Fibroblast of skin of left quadriceps (primary cell): ENCODE measurements around the gene ALDH7A1.
"Not testable (repeated sequence)": the region's sequence is repeated elsewhere in the genome, so short reads cannot be mapped to it uniquely, and the experiment has no call there.

Experiments used
- DNase-seq, 2 experiments: peaks; one replicate each; pipeline ENCODE4 v3.0.0-alpha.2; 2013; ENCODE audit warnings: low read depth in 2 of 2

ALDH7A1 gene

DNA sequence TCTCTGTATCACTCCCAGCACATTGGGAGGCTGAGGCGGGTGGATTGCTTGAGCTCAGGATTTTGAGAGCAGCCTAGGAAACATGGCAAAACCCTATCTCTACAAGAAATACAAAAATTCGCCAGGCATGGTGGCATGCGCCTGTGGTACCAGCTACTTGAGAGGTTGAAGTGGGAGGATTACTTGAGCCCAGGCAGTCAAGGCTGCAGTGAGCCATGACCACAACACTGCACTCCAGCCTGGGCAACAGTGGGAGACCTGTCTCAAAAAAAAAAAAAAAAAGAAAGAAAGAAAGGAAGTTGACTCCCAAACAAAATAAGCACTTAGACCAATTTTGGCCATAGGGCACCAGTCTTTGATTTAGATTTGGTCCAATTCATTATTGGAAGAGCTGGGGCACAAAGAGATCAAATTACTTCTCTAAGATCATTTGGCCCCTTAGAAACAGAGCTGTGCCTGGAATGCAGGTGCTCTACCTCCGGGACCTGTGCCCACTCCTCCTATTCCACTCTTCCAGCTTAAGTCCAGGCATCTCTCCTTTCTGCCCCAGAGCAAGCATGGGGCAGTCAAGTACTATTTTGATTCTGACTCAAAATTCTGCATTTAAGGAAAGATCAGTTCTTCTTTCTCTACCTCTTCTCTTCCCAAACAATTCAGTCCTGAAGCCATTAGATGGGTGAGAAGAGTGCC, 59.0 kb downstream of the ALDH7A1 start:
- no peak for DNase-seq

DNA sequence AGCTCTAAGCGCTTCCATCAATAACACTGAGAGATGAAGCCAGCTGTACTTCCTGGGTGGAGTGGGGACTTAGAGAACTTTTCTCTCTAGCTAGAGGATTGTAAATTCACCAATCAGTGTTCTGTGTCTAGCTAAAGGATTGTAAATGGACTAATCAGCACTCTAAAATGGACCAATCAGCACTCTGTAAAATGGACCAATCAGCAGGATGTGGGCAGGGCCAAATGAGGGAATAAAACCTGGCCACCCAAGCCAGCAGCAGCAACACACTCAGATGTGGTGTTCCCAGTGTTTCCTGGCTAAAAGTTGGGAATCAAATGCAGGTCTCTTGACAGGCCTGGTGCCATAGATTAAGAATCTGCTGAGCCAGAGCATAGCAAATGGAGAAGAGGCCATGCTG, 60.5 kb downstream of the ALDH7A1 start:
- DNase-seq, result no peak

GRCh38 chr5:126531543-126532120, 63.4 kb downstream of the ALDH7A1 start:
- no peak for DNase-seq

GRCh38 chr5:126527892-126528291, 67.1 kb downstream of the ALDH7A1 start:
- DNase-seq, result no peak

DNA sequence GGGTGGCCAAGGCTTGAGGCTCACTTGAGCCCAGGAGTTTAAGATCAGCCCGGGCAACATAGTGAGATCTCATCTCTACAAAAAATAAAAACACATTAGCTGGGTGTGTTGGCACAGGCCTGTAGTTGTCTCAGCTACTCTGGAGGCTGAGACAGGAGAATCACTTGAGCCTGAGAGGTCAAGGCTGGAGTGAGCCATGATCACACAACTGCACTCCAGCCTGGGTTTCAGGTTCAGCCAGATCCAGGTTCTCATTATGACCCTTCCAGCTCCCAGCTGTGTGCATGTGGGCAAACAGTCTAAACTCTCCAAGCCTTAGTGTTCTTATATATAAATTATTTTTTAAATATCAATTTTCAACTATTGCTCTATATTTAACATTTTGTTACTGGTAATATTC, 67.9 kb downstream of the ALDH7A1 start:
- DNase-seq, result no peak

DNA sequence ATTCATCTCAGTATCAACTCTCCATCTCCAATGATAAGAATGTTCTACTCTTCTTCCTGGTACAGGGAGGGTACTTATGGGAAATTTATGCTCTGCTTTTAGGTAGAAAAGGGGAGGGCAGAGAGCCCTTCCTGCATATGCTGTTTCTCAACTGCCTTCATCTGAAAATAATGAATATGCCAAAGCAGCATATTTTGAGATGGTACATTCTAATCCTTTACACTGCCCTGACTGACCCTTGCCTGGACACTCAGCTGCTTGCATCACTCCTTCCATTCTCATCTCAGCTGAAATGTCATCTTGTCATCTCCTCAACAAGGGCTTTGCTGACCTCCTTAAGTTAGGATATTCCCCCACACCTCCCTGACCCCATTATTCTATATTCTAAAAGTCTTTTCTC, 68.5 kb downstream of the ALDH7A1 start:
- DNase-seq, result no peak

DNA sequence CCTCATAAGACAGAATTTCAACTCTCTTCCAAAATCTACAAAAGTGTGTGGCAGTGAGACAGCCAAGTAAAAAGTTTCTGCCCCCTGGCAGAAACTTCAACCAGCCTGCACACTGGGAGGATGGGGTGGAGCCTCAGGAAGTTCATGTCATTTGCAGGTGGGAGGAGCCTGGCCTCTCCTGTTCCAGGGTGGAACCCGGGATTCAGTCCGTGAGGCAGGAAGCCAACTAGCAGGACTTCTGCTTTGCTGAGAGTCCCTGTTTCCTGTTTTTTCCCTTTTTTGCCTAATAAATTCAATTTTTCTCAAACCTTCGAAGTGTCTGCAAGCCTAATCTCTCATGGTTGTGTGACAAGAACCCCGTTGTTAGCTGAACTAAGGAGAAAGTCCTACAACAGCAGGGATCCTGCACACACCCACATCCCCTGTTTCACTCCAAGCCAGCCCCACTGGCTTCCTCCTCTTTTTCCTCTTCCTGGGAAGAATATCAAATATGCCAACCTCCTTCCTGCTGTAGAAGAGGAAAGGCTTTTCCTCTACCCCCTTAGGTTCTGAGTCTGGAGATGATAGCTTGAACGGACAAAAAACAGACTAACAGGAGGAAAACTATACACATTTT, 69.3 kb downstream of the ALDH7A1 start:
- DNase-seq, result no peak

- DNase-seq, result no peak
Observed at GRCh38 chr5:126523818-126524510, 71.1 kb downstream of the ALDH7A1 start.

DNA sequence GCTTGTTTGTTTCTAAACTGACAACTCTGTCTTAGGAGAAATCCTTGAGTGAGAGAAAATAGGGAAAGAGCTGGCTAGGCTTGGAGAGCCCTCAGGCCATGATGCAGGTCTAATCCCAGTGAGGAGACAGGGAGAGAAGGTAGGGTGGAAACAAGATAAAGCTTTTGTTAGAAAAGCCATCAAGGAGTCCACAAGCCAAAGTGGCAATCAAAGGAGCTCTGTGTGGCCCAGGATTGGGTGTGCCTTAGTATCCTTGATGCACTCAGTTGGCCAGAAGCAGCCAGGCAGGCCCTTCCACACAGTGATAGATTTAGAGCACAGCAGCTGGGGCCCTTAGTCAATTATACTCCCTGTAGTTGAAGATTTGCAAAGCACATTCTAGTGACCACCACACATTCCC, 73.9 kb downstream of the ALDH7A1 start:
- DNase-seq, result no peak

- DNase-seq, result no peak
Observed at GRCh38 chr5:126520593-126520953, 74.4 kb downstream of the ALDH7A1 start.

GRCh38 chr5:126519637-126520592, 75.1 kb downstream of the ALDH7A1 start:
- DNase-seq, result no peak

GRCh38 chr5:126519223-126519622, 75.8 kb downstream of the ALDH7A1 start:
- DNase-seq, result not testable (repeated sequence)

- no peak for DNase-seq
Observed at GRCh38 chr5:126516852-126517251, 78.2 kb downstream of the ALDH7A1 start.

DNA sequence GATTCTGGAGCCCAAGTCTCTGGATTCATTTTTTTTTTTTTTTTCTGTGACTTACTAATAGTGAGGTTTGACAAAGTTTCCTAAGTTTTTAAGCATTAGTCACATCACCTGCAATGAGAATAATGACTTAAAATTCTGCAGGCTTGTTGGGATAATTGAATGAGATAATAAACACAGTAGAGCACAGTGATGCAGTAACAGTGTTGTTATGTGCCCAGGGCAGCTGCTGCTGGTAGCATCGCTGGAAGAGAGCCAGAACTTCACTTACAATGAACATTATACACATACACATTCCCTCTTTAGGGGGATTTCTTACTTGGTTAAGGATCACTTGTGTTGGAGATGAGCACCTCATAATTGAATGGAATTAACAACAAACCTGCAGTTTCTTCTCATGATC, 78.9 kb downstream of the ALDH7A1 start:
- DNase-seq, result no peak

GRCh38 chr5:126515337-126515736, 79.7 kb downstream of the ALDH7A1 start:
- no peak for DNase-seq

- no peak for DNase-seq
Observed at GRCh38 chr5:126514558-126515141, 80.4 kb downstream of the ALDH7A1 start.

- DNase-seq, result no peak
Observed at GRCh38 chr5:126514131-126514557, 80.9 kb downstream of the ALDH7A1 start.

DNA sequence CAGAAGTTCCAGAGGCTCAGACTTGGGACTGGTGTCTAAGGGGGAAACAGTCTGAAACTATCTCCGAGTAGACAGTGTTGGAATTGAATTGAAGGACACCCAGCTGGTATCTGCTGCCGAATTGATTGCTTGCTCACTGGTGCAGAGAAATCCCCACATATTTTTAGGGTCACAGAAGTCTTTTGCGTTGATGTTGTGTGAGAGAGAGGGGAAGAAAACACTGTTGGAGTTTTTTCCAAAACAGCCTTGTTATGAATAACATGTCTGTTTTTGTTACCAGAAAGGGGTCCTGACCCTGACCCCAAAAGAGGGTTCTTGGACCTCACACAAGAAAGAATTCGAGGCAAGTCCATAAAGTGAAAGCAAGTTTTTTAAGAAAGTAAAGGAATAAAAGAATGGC, 81.3 kb downstream of the ALDH7A1 start:
- DNase-seq, result no peak

- DNase-seq, result no peak
Observed at GRCh38 chr5:126513302-126513701, 81.7 kb downstream of the ALDH7A1 start.

DNA sequence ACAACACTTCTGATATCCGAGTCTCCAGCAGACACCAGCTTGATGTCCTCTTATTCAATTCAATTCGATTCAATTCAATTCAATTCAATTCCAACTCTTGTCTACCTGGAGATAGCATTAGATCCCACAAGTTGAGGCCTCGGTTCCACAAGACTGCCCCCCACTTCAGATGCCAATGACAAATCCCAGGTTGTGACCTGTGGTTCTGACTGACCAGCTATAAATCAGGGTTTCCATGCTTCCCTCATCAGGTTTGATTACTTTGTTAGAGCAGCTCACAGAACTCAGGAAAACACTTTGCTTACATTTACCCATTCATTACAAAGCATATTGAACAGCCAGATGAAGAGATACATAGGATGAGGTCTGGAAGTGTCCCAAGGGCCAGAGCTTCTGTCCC, 82.6 kb downstream of the ALDH7A1 start:
- DNase-seq, result no peak

GRCh38 chr5:126511961-126512360, 83.1 kb downstream of the ALDH7A1 start:
- no peak for DNase-seq
